T-cell (primary cell): ENCODE results near the gene XPOT. TPM values are rescaled to one million over a fixed set of nuclear protein-coding genes. Genes with fewer than 3 reads are reported as not detected.

ENCODE experiments used
- ATAC-seq, 4 experiments: fragments of 200-7000 bp in 3 of 4; fragments of 150-1000 bp in 1 of 4; cut with Tn5 transposase; replicated peaks in 1 of 4; 1 replicate in 3 of 4; 2 replicates in 1 of 4; pipeline ENCODE4 v1.10.0; 2021; ENCODE audit warnings: moderate library complexity in 3 of 4, mild to moderate bottlenecking in 2 of 4, moderate number of reproducible peaks in 1 of 4
- CTCF ChIA-PET, 2 donors: fragments of 300-600 bp; sonication (Branson Sonifier 250); formaldehyde crosslinking; loops; one replicate each; lab custom pipeline; 2022; ENCODE audit warnings: antibody characterized with exemption in 2 of 2; lab: Charles Lee
- POLR2A ChIA-PET, 2 donors: fragments of 300-600 bp; sonication (Branson Sonifier 250); formaldehyde crosslinking; loops; one replicate each; lab custom pipeline; 2022; ENCODE audit warnings: antibody characterized with exemption in 2 of 2; lab: Charles Lee
- DNase-seq, 35 experiments: peaks; one replicate each; pipeline versions ENCODE4 v3.0.0 to v3.0.0-alpha.2; 2013 to 2023
- H3K27ac ChIP-seq: one replicate; pipeline ENCODE4 v1.5.1; 2013; ENCODE audit warnings: low read length
- H3K27me3 ChIP-seq, 2 experiments: replicated peaks in 1 of 2; 1 replicate in 1 of 2; 2 replicates in 1 of 2; pipeline versions ENCODE4 v1.6.1 to v1.7.0; 2013; ENCODE audit warnings: low read length in 1 of 2, mixed read lengths in 1 of 2; ENCODE audit not compliant: control insufficient read depth in 2 of 2, insufficient read depth in 2 of 2; ENCODE audit errors: extremely low read depth in 1 of 2
- H3K36me3 ChIP-seq, 2 donors: 1 replicate in 1 of 2; 2 replicates in 1 of 2; pipeline versions ENCODE4 v1.6.1 to v1.7.0; 2013; ENCODE audit warnings: low read length in 1 of 2; ENCODE audit not compliant: control insufficient read depth in 2 of 2, insufficient read depth in 1 of 2; ENCODE audit errors: extremely low read depth in 1 of 2
- H3K4me1 ChIP-seq, 2 experiments: 1 replicate in 1 of 2; 2 replicates in 1 of 2; pipeline versions ENCODE4 v1.6.1 to v1.7.0; 2013; ENCODE audit warnings: low read length in 2 of 2, mixed read lengths in 1 of 2; ENCODE audit not compliant: insufficient read depth in 2 of 2, control insufficient read depth in 1 of 2; ENCODE audit errors: extremely low read depth in 1 of 2
- H3K4me3 ChIP-seq, 2 donors: 1 replicate in 1 of 2; 2 replicates in 1 of 2; pipeline versions ENCODE4 v1.5.1 to v1.7.0; 2013; ENCODE audit warnings: mild to moderate bottlenecking in 2 of 2, low read length in 1 of 2, moderate library complexity in 1 of 2; ENCODE audit not compliant: control insufficient read depth in 1 of 2; ENCODE audit errors: extremely low read depth in 1 of 2
- H3K9me3 ChIP-seq: 2 replicates; pipeline ENCODE4 v1.7.0; 2013
- H3K27ac Mint-ChIP-seq, 2 donors: one replicate each; pipeline ENCODE4 v1.8.0; 2020 to 2021; ENCODE audit warnings: mild to moderate bottlenecking in 2 of 2, mixed read lengths in 2 of 2
- H3K27me3 Mint-ChIP-seq, 2 donors: one replicate each; pipeline ENCODE4 v1.8.0; 2021 to 2022; ENCODE audit warnings: mixed read lengths in 2 of 2
- H3K36me3 Mint-ChIP-seq: one replicate; pipeline ENCODE4 v1.8.0; 2021; ENCODE audit warnings: mixed read lengths
- H3K4me1 Mint-ChIP-seq, 3 donors: one replicate each; pipeline ENCODE4 v1.8.0; 2020 to 2022; ENCODE audit warnings: mixed read lengths in 3 of 3, mild to moderate bottlenecking in 1 of 3
- H3K4me3 Mint-ChIP-seq, 3 donors: one replicate each; pipeline ENCODE4 v1.8.0; 2020 to 2022; ENCODE audit warnings: mild to moderate bottlenecking in 3 of 3, mixed read lengths in 3 of 3, moderate library complexity in 3 of 3
- H3K9me3 Mint-ChIP-seq, 3 donors: one replicate each; pipeline ENCODE4 v1.8.0; 2020 to 2022; ENCODE audit warnings: mixed read lengths in 3 of 3
- WGBS: methylation state at CpG from one replicate; pipeline ENCODE4 v1.1.5; 2013; ENCODE audit warnings: missing lambda C conversion rate; ENCODE audit not compliant: insufficient coverage; 5-methylcytosine and 5-hydroxymethylcytosine counted together
- total RNA-seq, 35 experiments: library from RNA in 6 of 35; stranded (reverse) in 6 of 35; fragments of 120-200 nt in 1 of 35; gene quantifications; one replicate each; pipeline versions ENCODE4 v1.2.1 to v1.2.4 and lab custom pipeline; 2013 to 2026

Gene XPOT
- total RNA-seq, 5 donors from 2014 or later (not counting 1 experiment from before 2014, with no cell fraction given): 53.9 to 94.2 (median 81.3) TPM

DNA sequence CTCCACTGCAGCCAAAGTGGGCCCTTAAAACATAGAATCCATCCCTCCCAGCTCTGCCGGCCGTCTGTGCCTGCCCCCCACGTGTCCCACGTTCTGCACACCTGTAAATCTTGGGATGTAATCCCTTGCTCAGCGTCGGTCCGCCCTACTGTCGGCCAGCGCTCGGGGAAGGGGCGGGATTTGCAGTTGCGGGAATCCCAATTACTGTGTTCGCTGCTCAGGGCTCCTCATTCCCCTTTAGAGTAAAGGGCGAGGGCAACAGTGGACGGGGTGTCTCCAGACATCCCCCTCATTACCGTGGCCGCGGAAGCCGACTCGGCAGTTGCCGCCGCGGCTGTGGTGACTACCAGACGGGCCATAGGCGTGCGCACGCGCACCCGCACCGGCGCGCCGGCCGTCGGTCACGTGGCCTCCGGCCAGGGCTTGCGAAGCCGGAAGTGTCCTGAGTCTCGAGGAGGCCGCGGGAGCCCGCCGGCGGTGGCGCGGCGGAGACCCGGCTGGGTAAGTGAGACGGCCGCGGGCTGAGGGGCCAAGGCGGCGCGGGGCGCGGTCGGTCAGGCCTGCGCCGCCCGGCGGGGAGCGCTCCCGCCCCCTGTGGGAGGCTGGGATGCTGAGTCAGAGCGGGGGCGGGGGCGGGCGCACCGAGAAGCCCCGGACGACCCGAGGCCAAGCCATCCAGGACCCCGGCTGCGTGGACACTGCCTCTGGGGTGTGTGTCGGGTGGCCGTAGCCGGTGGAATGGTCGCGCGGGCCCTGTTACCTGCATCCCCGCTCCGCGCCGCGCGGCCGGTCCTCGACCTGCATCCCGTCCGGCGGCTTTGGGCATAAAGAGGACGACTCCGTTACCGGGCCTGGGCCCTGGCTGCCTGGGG is 47.7 kb downstream of the XPOT start, which contains the start of gene TBK1:
TBK1 (plus strand) TSS at position 434 of the 872 bp plus-strand sequence. CDS start 3,751 bp downstream, outside the sequence.
- no peaks in the 10 kb centered on the region for H3K27me3 Mint-ChIP-seq
- Histone ChIP-seq H3K4me1 (peaks cover 4 to 15% of the 10 kb centered on the region in 2 experiments), H3K27me3 (no peaks in the 10 kb centered on the region), H3K36me3 (peaks cover 0 to 5% of the 10 kb centered on the region in 2 donors), H3K4me3 (peak within 1 kb of the TSS; percentile 81 to 98), H3K27ac (peak within 1 kb of the TSS; percentile 87), H3K9me3 (no peaks in the 10 kb centered on the region)
- peak within 1 kb of the TSS; percentile 94 to 97 (median 94) for H3K4me3 Mint-ChIP-seq
- ChIA-PET CTCF (interaction anchor here in 1 of 2 donors (0.5 kb wide), 1 partner anchor 96 kb away, joined by 7 read pairs; no protein-coding TSS in a partner anchor), POLR2A (interaction anchor here in 1 of 2 donors (0.6 to 0.8 kb wide), 2 partner anchors 15 to 141 kb away, joined by 3 read pairs; no protein-coding TSS in a partner anchor)
- no peaks in the 10 kb centered on the region for H3K9me3 Mint-ChIP-seq
- H3K4me1 Mint-ChIP-seq: peaks cover 44 to 57% (median 50%) of the 10 kb centered on the region in 3 donors
- under 1% methylated on average over 90 of the region's 94 CpGs for WGBS
- ATAC-seq (peak; percentile 72 to 82 (median 78)), DNase-seq (peak in 33 of 35 experiments; percentile 10 to 65 (median 32))
- peak within 1 kb of the TSS; percentile 94 to 95 for H3K27ac Mint-ChIP-seq
- peaks cover under 1% of the 10 kb centered on the region for H3K36me3 Mint-ChIP-seq

DNA sequence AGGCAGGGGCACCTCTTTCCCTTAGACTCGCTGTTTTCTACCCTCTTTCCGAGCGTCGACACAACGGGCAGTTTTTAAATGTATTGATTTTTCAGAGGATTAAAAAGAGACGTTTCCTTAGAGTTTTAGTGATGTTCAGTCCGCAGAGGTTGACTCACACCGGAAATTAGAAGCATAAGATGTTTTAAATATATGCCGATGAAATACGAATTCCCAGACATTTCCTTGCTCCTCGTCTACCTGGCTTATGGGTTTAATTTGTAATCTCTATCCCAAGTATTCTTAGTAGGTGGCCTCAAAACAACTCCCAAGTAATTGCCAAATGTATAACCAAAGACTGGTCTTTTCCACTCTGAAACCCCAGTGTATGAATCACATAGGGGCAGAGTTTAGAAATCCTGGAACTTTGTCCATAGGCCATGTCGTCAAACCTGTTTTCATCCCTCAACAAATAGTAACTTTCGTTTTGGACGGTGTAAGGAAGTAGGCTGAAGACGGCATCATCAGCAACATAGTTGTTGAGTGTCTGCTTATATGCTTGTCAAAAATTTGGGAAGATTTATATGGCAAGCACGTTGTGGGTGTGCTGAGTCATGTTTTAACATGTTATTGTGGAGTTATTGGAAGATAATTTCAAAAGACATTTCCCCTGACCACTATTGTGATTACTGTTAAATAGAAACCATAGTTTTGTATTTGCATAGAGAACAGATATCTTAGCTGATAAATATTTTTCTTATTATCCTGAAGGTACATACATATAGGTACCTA is 48.6 kb downstream of the XPOT start:
- DNase-seq: peak in 1 of 35 experiments; percentile 57
- ChIA-PET CTCF (no interaction called here), POLR2A (interaction anchor here in 1 of 2 donors (0.6 kb wide), 1 partner anchor 189 kb away, joined by 8 read pairs; no protein-coding TSS in a partner anchor)
- Mint-ChIP-seq H3K4me3 (peak overlapping the region; percentile 94 to 97 (median 94)), H3K36me3 (no peaks in the 10 kb centered on the region), H3K4me1 (peaks cover 50 to 61% (median 55%) of the 10 kb centered on the region in 3 donors), H3K9me3 (no peaks in the 10 kb centered on the region), H3K27ac (peak overlapping the region; percentile 94 to 95), H3K27me3 (no peaks in the 10 kb centered on the region)
- WGBS: 0% methylated on average over 1 of the region's 16 CpGs
- Histone ChIP-seq H3K9me3 (no peaks in the 10 kb centered on the region), H3K4me3 (peak overlapping the region; percentile 81 to 98), H3K36me3 (peaks cover 0 to 2% of the 10 kb centered on the region in 2 donors), H3K27ac (peak overlapping the region; percentile 87), H3K27me3 (no peaks in the 10 kb centered on the region), H3K4me1 (peaks cover 4 to 15% of the 10 kb centered on the region in 2 experiments)
- peak in 3 of 4 experiments; percentile 18 to 44 (median 29) for ATAC-seq

DNA sequence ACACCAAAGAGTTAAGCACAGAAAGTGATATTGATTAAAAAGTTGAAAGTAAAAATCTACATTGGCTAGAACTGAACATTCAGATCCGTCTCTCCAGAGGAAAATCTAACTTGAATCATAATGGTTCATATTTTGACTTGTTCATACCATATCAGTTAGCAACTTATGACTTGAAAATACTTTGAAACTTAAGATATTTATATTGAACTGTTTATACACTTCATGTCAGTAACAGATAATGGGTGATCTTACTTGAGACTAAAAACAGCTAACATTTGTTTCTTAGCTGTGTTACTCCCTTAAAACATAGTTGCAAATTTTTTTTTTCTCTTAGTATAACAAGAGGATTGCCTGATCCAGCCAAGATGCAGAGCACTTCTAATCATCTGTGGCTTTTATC is 51.3 kb downstream of the XPOT start:
- H3K4me3 ChIP-seq: no peak overlapping the region
- ATAC-seq (no peak), DNase-seq (no peak)
- Mint-ChIP-seq H3K4me3 (peak overlapping the region in 1 of 3 donors; percentile 0), H3K27me3 (no peaks in the 10 kb centered on the region), H3K36me3 (no peaks in the 10 kb centered on the region), H3K27ac (peak overlapping the region; percentile 86 to 91), H3K4me1 (peaks cover 60 to 74% (median 69%) of the 10 kb centered on the region in 3 donors), H3K9me3 (no peaks in the 10 kb centered on the region)
- H3K4me1 ChIP-seq: peaks cover 7 to 24% of the 10 kb centered on the region in 2 experiments
- no peaks in the 10 kb centered on the region for H3K27me3 ChIP-seq
- peak overlapping the region; percentile 31 for H3K27ac ChIP-seq
- CTCF ChIA-PET: interaction anchor here in 1 of 2 donors (1.1 to 1.2 kb wide), 2 partner anchors 12 to 94 kb away, joined by 3 to 5 read pairs; no protein-coding TSS in a partner anchor
- H3K9me3 ChIP-seq: no peaks in the 10 kb centered on the region
- WGBS: no CpG with 5 or more reads among the region's 1 CpG
- H3K36me3 ChIP-seq: peaks cover 0 to 3% of the 10 kb centered on the region in 2 donors
- POLR2A ChIA-PET: no interaction called here

- H3K27me3 Mint-ChIP-seq: no peaks in the 10 kb centered on the region
- H3K36me3 Mint-ChIP-seq: no peaks in the 10 kb centered on the region
- H3K36me3 ChIP-seq: peaks cover 0 to 3% of the 10 kb centered on the region in 2 donors
- H3K4me1 Mint-ChIP-seq: peaks cover 54 to 68% (median 63%) of the 10 kb centered on the region in 3 donors
- peak in 1 of 4 experiments; percentile 28 for ATAC-seq
- H3K9me3 Mint-ChIP-seq: no peaks in the 10 kb centered on the region
- no peaks in the 10 kb centered on the region for H3K9me3 ChIP-seq
- ChIA-PET POLR2A (no interaction called here), CTCF (interaction anchor here in 1 of 2 donors (1.1 to 1.2 kb wide), 2 partner anchors 11 to 93 kb away, joined by 3 to 5 read pairs; no protein-coding TSS in a partner anchor)
- H3K27ac Mint-ChIP-seq: peak overlapping the region; percentile 86 to 91
- no peaks in the 10 kb centered on the region for H3K27me3 ChIP-seq
- peak in 1 of 35 experiments; percentile 39 for DNase-seq
- H3K4me3 Mint-ChIP-seq: peak overlapping the region in 2 of 3 donors; percentile 0 to 35
- H3K4me3 ChIP-seq: no peak overlapping the region
- H3K4me1 ChIP-seq: peaks cover 7 to 22% of the 10 kb centered on the region in 2 experiments
- H3K27ac ChIP-seq: peak overlapping the region; percentile 25
Observed at GRCh38 chr12:64456119-64456518, 51.9 kb downstream of the XPOT start.

- H3K4me3 Mint-ChIP-seq: peak overlapping the region in 1 of 3 donors; percentile 13
- H3K27ac Mint-ChIP-seq: peak overlapping the region; percentile 64 to 83
- WGBS: no CpG with 5 or more reads among the region's 6 CpGs
- Histone ChIP-seq H3K4me3 (no peak overlapping the region), H3K36me3 (peaks cover 0 to 9% of the 10 kb centered on the region in 2 donors), H3K9me3 (no peaks in the 10 kb centered on the region), H3K4me1 (peaks cover 7 to 16% of the 10 kb centered on the region in 2 experiments), H3K27me3 (no peaks in the 10 kb centered on the region), H3K27ac (peak overlapping the region; percentile 43)
- ATAC-seq (no peak), DNase-seq (peak in 11 of 35 experiments; percentile 3 to 36 (median 20))
- ChIA-PET CTCF (interaction anchor here (0.6 to 0.7 kb wide), 4 partner anchors 16 to 612 kb away, joined by 3 to 4 read pairs (median 3); no protein-coding TSS in a partner anchor), POLR2A (interaction anchor here (0.5 to 0.9 kb wide), 5 partner anchors 54 to 241 kb away, joined by 3 to 8 read pairs (median 3); no protein-coding TSS in a partner anchor)
- H3K4me1 Mint-ChIP-seq: peaks cover 47 to 61% (median 55%) of the 10 kb centered on the region in 3 donors
- H3K36me3 Mint-ChIP-seq: peaks cover 6% of the 10 kb centered on the region
- no peaks in the 10 kb centered on the region for H3K9me3 Mint-ChIP-seq
- no peaks in the 10 kb centered on the region for H3K27me3 Mint-ChIP-seq
Observed at GRCh38 chr12:64457032-64457431, 52.8 kb downstream of the XPOT start.
